ENCODE results near the gene MACROD2. TPM values are rescaled to one million over a fixed set of nuclear protein-coding genes. Genes with fewer than 3 reads are reported as not detected.

Gene MACROD2
- total RNA-seq, 1 donor from 2014 or later, result 17.1 TPM

DNA sequence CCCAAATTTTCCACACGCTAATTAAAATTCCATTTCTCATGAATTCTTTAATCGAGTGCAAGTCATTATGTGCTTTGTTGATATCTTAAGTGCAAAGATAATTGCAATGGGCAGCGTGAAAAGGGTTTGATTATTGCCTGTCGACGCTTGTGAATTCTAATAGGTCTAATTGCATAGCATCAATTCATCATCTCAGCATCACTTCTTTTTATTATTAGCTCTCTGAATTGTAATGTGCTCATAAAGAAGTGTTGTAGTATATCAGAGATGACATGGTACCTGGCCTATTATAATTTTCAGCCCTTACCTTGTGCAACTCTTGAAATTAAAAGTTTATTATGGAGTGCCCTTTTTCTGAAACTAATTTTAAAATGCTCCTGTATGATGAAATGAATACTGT, 1208.9 kb downstream of the MACROD2 start:
- DNase-seq (ENCODE audit: low spot score), result no peak

DNA sequence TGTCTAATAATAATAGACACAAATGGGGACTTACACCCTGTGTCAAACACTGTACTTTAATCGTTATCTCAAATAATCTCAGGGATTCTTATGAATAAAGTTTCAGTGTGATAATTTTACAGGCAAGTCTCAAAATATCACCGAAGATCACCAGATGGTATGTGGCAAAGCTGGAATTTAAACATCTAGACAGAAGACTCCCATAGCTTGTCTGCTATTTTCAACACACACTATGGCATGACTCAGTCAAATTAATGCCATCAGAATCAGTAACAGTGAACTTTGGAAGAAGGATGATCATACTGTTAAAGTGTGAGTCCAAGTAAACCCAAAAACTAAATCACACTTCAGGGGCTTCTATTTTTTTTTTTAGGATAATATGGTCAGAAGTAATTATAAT, 1209.7 kb downstream of the MACROD2 start:
- no peak for DNase-seq (ENCODE audit: low spot score)

DNA sequence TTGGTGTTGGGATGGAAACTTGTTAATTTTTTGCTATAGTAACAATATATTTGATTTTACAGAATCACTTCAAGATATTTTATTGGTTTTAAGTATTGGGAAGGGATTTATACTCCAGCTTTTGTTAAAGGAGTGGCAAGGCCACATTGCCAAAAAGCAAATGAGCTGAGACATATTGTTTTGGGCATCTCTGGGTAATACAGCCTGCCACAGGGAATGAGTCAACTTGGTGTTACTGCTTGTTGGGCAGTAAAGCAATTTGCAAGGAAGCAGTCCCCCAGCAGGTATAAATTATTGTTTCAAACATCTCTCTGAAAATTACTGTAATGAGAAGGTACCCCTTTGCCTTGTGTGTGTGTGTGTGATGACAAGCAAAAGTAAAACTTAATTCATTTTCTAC, 1210.4 kb downstream of the MACROD2 start:
- no peak for DNase-seq (ENCODE audit: low spot score)

DNA sequence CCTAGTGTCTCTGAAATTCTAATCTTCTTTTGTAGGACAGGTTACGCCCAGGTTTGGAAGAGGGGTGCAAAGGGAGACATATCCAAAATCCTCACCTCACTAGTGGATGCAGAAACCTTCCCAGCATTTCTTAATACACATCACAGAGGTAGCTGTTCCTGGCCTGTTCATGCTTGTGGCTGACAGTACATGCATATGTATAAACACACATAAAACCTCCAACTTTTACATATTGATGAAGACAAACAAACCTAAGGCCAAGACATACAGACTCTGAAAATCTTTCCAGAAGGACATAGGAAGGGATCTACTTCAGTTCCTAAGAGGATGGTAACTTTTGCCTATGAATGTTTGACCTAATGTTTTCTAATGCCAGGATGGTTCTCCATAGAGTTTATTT, 1214.2 kb downstream of the MACROD2 start:
- DNase-seq (ENCODE audit: low spot score), result no peak

DNA sequence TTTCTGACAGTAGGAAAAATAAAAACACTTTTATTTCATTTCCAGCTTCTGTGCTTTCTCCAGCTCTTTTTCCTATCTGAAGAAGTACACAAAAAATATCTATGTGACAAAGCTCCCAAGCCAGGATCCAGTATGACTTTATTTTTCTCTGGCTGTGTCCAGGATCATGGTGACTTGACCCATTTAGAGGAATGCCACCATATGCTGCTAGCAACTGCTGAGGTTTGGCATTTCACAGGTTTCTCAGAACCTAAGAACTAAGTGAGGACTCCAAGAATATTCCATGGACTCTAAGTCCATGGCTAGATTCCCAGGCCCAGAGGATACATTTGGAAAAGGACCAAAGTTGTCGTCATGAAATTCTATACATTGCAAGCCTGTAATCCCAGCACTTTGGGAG, 1218.7 kb downstream of the MACROD2 start:
- no peak for DNase-seq (ENCODE audit: low spot score)

DNA sequence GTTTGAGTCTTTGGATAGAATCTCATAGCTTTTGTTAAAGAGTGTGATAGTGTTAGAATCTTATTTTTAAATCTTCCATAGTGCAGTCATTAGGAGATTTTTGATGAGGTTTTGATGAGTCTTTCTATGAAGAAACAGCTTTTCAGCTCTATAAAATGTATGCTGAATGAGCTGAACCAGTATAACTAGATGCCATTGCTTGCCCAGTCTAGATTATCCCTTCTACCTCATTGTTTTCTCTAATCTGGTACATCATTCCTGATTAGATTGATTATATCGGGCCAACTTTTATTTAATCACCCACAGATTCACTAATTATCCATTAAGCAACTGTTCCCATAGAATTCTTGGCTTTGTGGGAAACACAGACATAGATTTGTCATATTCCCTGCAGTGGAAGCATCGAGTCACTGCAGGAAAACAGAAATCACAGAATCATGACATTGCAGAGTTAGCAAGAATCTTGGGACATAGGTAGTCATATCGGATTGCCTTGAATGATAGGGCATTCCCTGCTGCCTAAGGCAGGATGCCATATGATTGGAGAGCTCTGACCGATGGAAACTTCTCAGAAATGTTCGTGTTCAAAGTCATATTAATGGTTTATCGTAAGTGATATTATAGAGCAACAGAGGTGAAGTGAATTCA, 1224.8 kb downstream of the MACROD2 start:
- DNase-seq (ENCODE audit: low spot score), result no peak

DNA sequence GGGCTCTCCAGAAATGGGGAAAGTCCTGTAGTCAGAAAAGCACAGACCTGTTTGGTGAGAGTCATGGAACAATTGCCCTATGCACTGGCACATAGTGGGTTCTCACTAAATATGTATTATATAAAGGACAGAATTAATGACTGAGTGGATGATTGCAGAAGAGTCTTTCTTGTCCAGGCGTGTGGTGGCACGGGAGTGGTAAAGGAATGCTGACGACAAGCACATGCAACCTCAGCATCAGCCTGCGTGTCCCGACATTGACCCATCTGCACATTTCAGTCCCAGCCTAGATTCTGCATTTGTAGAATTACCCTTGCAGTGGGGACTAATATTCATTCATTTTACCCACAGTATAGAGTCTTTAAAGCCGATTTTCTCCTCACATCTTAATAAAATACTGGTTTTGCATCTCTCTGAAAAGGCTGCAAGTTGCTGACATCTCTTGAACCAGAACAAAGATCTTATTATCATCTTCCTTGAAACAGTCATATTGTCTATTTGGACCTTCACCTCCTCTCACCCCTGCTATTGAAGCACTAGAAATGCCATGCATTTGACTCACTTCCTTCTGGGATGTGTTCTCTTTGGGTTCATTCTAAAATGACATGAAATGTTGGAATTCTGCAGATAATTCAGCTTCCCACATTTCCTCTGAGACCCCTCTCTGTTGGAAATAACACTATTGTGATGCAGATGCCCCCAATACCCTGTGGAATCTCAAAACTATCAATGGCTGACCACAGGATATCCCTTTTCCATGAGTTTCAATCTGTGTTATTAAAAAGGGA, 1225.7 kb downstream of the MACROD2 start:
- DNase-seq (ENCODE audit: low spot score), result no peak

DNA sequence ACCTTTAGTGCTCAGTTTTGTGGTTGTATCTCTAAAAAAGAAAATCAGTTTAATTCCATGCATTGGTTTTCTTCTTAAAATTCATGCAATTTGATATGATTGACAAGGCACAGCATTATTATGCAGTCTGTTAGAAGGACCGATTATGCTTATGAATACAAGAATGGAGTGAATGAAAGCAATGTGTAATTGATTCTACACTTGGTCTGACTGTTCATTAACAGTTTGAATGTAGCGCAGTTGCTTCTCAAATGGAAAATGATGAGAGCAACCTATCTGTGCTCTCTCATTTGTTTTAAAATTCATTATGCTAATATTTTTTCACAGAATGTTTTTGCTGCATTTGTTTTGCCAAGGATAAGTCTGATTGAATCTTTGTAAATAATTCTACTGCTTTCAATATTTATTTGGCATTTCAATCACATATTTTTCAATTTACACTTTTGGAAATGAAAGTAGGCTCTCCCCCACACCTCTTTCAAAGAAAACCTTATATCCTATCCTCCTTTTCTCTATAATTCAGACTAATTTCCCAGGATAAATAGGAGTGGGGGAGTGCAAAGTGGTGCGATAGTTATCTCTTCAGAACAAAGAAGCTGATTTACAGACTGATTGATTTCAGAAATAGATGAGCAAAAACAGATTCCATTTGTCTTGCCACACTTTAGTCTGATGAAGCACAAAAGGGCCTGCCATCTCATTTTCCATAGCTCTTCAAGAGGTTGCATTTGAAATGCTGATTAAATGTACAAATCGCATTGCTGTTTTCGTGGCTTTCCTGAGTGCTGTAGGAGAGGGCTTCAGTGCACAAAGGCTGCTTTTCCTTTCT, 1227.4 kb downstream of the MACROD2 start:
- DNase-seq (ENCODE audit: low spot score), result no peak

DNA sequence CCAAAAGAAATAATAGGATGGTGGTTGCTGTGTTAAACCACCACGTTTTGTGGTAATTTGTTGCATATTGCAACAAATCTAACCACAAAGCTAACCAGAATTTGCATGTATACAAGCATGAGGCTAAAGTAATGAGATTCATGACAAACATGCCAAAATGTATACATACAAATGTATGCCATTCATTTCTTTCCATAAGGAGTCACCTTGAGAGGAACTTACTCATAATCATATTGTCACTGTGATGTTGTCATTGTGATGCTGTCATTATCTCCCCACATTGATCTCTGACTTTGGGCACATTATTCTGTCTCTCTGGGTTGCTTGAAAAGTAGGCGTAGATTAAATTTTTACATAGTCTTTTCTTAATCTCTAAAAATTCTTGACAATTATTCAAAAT, 1228.9 kb downstream of the MACROD2 start:
- DNase-seq (ENCODE audit: low spot score), result no peak

DNA sequence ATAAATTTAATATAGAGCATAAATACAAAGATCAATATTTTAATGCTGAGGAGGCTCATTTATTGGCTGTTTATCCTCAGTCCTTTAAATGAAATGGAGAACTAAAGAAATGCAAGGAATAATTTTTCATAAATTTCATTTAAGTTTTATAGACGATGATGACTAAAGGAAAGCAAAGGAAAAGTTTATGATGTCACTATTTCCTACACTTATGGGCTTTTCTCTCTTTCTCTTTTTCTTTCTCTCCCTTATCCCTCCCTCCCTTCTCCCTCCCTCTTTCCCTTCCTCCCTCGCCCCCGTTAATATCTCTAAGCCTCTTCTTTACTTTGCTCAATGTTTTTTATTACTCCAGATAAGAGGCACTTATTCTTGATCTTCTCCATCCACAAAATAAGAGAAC, 1231.8 kb downstream of the MACROD2 start:
- DNase-seq (ENCODE audit: low spot score), result no peak

DNA sequence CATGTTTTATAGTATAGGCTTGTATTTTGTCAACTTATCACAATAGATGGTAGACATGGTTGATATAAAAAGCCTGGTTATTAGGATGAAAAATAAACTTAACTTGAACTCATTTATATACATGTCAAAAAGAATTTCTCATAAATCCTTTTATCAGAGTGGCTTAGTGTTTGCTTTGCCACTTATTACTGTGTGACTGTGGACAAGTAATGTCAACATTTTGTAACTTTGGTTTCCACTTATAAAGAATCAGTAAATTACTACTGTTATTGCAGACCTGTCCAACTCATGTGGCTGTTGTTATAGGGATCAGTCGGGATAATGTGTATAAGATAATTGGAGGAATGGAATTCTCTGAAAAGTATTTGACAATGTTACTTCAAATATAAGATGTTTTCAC, 1236.9 kb downstream of the MACROD2 start:
- DNase-seq (ENCODE audit: low spot score), result no peak

DNA sequence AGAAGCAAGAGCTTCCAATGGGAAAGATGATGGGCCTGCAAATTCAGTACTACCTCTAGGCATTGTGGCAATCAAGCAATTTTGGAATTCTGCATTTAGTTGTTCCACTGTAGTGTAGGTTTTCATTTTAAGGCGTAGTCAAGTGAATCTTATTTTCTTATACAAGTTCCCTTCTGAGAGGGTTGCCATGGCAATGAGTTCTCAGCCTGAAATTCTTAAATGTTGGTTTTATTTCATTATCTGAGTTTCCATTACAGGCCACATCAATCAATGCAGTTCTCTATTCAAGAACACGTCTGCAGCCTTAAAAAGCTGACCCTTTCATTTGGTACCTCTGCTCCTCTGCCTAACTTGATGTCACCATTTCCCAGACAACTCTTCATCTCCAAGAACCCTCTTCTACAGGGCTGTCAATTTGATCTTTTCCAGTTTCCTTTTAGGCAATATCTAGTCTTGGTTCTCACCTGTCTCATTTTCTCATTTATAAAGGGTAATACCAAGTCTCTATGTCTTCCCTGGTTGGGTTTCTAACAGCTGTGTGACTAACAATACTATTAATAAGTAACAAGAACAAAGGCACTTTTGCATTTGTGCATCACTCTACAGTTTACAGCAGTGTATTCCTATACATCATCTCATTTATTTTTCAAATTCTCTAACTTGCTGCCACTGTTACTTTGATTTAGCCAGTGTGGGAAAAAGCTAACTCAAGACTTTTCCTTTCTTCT, 1240.3 kb downstream of the MACROD2 start:
- DNase-seq (ENCODE audit: low spot score), result no peak

DNA sequence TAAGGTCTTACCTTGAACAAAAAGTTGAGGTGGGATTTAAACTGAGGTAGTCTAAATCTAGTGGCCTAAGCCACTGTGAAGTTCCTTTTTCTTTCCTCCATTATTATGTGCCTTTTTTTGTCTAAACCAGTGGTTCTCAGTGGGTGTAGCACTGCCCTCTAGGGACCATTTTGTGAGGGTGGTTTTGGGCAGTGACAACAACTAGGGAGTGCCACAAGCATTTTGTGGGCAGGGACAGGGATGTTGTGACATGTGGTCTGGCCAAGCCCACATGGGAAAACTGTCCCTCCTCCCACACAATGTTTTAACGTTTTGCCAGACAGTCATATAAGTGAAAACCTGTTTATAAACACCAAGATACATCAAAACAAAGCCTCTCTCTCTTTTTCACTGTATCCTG, 1241.5 kb downstream of the MACROD2 start:
- no peak for DNase-seq (ENCODE audit: low spot score)

DNA sequence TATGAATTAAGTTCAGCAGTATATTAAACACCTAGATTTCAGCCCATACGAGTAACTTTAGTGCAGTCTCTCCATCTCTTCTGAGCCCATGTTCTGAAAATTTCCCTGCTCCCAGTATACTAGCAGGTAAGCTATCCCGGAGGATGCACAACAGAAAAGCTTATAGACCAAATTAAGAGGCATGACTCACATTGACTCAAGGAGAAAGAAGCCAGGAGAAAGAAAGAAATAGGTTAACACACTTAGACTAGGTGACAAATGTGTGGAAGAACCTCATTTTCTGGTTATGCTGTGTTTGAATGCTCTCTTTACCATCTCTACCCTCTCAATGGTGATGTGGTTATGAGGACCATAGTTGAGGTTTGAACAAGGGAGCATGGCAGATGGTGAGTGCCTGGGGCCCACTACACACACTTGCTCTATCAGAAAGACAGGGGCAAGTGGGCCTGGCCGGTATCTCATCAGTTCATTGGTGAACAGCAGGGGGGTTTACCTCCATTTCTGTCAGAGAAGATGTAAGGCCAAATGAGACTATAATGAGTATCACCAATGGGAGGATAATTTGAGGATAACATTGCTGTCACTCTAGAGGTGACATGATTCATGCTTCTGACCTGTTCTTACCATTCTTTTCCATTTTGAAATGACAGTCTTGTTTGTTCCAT, 1244.4 kb downstream of the MACROD2 start:
- no peak for DNase-seq (ENCODE audit: low spot score)

DNA sequence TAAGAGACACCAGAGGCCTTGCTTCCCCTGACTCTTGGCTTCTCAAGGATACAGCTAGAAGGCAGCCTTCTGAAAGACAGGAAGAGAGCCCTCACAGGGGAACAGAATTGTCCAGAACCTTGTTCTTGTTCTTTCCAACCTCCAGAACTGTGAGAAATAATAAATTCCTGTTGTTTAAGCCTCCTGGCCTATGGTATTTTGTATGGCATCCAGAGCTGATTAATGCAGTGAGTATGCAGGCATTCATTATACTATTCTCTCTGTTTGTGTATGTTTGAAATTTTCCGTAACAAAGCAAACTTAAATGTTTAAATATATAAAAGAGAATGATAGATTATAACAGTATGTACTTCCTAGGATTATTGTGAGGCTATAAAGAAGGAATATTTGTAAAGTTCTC, 1245.5 kb downstream of the MACROD2 start:
- no peak for DNase-seq (ENCODE audit: low spot score)

DNA sequence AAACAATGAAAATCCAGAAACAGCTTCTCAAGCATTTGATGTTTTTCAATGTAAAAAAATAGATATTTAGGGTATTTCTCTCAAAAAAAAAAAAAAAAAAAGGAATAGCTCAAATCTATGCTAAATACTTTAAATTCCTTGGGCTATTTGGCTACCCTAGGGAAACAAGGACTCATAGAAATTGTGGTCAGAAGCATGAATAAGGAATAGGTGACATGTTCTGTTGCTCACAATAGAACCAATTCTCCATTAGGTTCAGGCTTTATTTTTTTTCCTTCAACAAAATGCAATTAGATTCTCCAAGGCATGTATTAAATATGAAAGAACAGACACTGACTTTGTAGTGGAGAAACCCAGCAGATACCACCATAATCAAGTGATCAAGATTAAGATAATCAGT, 1246.4 kb downstream of the MACROD2 start:
- no peak for DNase-seq (ENCODE audit: low spot score)

DNA sequence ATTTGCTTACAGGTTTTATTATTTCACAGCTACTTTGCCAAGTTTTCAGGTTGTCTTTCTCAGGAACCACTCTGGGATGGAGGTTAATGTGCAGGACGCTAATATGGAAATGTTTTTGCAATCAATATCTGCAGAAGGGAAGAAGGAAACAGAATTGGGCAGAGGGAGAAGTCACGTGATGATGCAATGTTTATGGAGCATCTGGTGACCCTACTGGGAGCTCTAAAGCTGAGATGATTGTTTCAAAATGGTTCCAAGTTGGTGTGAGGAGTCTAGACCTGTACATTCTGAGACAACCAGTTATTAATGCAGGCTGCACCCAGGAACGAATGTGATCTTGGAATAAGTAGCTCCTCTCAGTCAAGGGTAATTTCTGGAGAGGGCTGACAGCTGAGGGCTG, 1247.5 kb downstream of the MACROD2 start:
- DNase-seq (ENCODE audit: low spot score), result no peak

DNA sequence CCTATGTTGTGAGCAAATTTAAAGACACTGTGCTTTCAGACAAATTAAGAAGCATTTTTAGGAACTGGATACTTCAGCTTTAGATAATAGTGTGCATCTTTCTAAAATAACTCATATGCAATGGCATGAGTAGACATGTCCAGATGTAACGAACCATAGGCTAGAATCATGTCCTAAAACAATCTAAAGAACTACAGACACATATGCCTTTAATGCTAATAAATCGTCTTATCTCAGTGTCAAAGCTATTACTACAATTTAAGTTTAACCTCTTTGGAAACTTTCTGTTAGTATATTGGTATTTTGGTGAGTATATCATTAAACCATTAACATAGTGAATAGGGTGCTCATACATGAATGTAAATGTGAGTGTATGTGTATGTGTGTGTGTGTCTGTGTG, 1250.6 kb downstream of the MACROD2 start:
- no peak for DNase-seq (ENCODE audit: low spot score)

DNA sequence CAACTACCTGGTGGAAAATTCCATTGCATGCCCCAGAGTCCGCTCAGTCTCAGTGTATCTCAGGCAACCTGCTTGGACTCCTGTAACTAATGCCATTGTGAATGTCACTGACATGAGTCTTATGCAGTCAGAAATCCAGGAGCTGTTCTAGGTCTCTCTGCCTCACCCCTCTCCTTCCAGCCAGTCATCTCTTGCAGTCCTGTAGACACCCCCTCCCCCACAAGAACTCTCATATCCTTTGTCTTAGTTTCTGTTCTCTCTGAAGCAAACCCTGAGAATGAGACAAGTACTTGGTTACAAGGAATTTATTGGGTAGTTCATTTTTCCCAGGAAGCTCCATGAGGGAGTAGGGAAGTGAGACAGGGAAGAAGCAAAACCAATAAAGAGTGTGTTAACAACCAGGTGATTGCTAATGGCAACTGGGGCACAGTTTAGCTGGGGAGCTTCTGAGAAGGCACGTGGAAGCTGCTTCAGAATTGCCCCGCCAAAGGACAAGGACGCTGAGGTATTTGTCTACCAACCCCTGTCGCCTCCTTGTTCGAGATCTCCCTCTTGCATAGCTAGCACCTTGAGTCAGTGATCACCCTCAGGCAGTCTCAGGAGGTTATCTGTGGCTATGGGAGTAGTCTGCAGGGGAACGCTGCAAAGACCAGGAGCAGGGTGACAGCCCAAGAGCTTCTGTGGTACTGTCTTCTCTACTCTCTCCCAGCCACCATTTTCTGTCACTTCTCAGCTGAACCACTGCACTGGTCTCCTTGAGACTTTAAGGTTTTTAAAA, 1253.5 kb downstream of the MACROD2 start:
- DNase-seq (ENCODE audit: low spot score), result no peak

DNA sequence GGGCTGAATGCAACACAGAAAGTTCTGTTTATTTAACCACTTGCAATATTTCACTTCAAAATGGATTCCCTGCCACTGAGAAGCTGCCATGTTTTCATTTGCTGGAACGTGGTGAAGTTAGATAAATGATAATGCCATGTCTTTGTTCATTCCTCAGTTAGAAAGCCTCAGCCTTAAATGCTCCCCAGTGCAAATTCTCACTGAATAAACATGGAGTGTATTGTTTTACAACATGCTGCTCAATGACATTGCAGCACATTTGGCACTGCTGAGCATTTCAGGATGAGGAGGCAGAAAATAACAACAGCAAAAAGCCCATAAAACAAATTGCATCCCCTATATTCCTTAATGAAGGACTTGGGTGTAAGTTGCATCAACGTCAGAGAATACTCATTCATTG, 1255.9 kb downstream of the MACROD2 start:
- DNase-seq (ENCODE audit: low spot score), result no peak

DNA sequence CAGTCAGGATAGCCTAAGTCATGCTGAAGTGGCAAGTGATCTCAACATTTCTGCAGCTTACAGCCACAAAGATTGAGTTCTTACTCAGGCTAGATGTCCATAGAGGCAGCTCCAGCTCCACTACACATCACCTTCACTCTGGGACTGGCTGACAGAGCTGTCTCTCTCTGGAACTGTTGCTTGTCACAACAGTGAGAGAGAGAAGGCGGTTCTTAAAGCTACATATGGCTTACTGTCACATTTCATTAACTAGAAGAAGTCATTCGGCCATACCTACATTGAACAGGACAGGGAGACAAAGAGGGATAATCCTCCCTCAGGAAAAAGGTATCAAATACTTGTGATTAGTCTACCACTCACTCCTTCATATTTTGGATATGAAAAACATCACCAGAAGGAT, 1257.0 kb downstream of the MACROD2 start:
- DNase-seq (ENCODE audit: low spot score), result no peak
